Mesenchymal stem cell (in vitro differentiated cells and primary cell): ENCODE results near the gene CYFIP1.

ENCODE experiments used
- DNase-seq: peaks from one replicate; pipeline ENCODE4 v3.0.0-alpha.2; 2013
- H2AFZ ChIP-seq: one replicate; pipeline ENCODE4 v1.6.1; 2013; ENCODE audit warnings: low read depth, mild to moderate bottlenecking, control low read depth, inconsistent platforms, low read length, moderate library complexity
- H2AK5ac ChIP-seq: 2 replicates; pipeline ENCODE4 v1.6.1; 2013; ENCODE audit warnings: low read length, moderate library complexity, mild to moderate bottlenecking, inconsistent platforms; ENCODE audit not compliant: severe bottlenecking
- H2BK120ac ChIP-seq: one replicate; pipeline ENCODE4 v1.6.1; 2013; ENCODE audit warnings: low read depth, mild to moderate bottlenecking, inconsistent platforms, low read length, moderate library complexity
- H2BK12ac ChIP-seq, 2 experiments: one replicate each; pipeline ENCODE4 v1.6.1; 2013; ENCODE audit warnings: inconsistent platforms in 2 of 2, low read length in 2 of 2, mild to moderate bottlenecking in 2 of 2, moderate library complexity in 2 of 2, control low read depth in 1 of 2
- H2BK15ac ChIP-seq: one replicate; pipeline ENCODE4 v1.6.1; 2013; ENCODE audit warnings: mild to moderate bottlenecking, low read depth, inconsistent platforms; ENCODE audit not compliant: poor library complexity, severe bottlenecking
- H2BK5ac ChIP-seq: 2 replicates; pipeline ENCODE4 v1.6.1; 2013; ENCODE audit warnings: low read depth, mild to moderate bottlenecking, low read length, control low read depth, inconsistent platforms; ENCODE audit not compliant: poor library complexity, severe bottlenecking
- H3K14ac ChIP-seq, 2 experiments: one replicate each; pipeline ENCODE4 v1.6.1; 2013; ENCODE audit warnings: inconsistent platforms in 2 of 2, low read length in 2 of 2, control low read depth in 1 of 2, mild to moderate bottlenecking in 1 of 2, moderate library complexity in 1 of 2
- H3K18ac ChIP-seq, 2 experiments: one replicate each; pipeline ENCODE4 v1.6.1; 2013; ENCODE audit warnings: inconsistent platforms in 2 of 2, low read length in 2 of 2, control low read depth in 1 of 2, low read depth in 1 of 2, mild to moderate bottlenecking in 1 of 2
- H3K23ac ChIP-seq, 2 experiments: one replicate each; pipeline ENCODE4 v1.6.1; 2013; ENCODE audit warnings: inconsistent platforms in 2 of 2, low read length in 2 of 2, mild to moderate bottlenecking in 2 of 2, moderate library complexity in 2 of 2, control low read depth in 1 of 2
- H3K27ac ChIP-seq: 2 replicates; pipeline ENCODE4 v1.5.1; 2013; ENCODE audit warnings: mild to moderate bottlenecking, moderate library complexity, low read length, control low read depth, inconsistent platforms; ENCODE audit not compliant: poor library complexity, severe bottlenecking
- H3K27me3 ChIP-seq, 2 experiments: 2 replicates each; pipeline versions ENCODE4 v1.6.1 to v1.7.0; 2013; ENCODE audit warnings: low read length in 2 of 2, mild to moderate bottlenecking in 2 of 2, moderate library complexity in 2 of 2, control low read depth in 1 of 2, inconsistent platforms in 1 of 2; ENCODE audit not compliant: control insufficient read depth in 1 of 2, insufficient read depth in 1 of 2
- H3K36me3 ChIP-seq, 2 experiments: 2 replicates each; pipeline versions ENCODE4 v1.6.1 to v1.7.0; 2013; ENCODE audit warnings: low read length in 2 of 2, control low read depth in 1 of 2, inconsistent platforms in 1 of 2, low read depth in 1 of 2, mild to moderate bottlenecking in 1 of 2; ENCODE audit not compliant: insufficient read depth in 2 of 2, control insufficient read depth in 1 of 2
- H3K4ac ChIP-seq, 2 experiments: one replicate each; pipeline ENCODE4 v1.6.1; 2013; ENCODE audit warnings: inconsistent platforms in 2 of 2, low read length in 2 of 2, mild to moderate bottlenecking in 2 of 2, moderate library complexity in 2 of 2, control low read depth in 1 of 2, low read depth in 1 of 2
- H3K4me1 ChIP-seq: 2 replicates; pipeline ENCODE4 v1.6.1; 2013; ENCODE audit warnings: low read depth, low read length, control low read depth; ENCODE audit not compliant: control insufficient read depth, insufficient read depth
- H3K4me2 ChIP-seq: 2 replicates; pipeline ENCODE4 v1.6.1; 2013; ENCODE audit warnings: low read length, mild to moderate bottlenecking, inconsistent platforms; ENCODE audit not compliant: poor library complexity, severe bottlenecking
- H3K4me3 ChIP-seq, 2 experiments: 2 replicates each; pipeline versions ENCODE4 v1.5.1 to v1.7.0; 2013; ENCODE audit warnings: low read length in 2 of 2, mild to moderate bottlenecking in 2 of 2, control low read depth in 1 of 2, low read depth in 1 of 2; ENCODE audit not compliant: insufficient read depth in 1 of 2
- H3K79me1 ChIP-seq: replicated peaks from 2 replicates; pipeline ENCODE4 v1.6.1; 2013; ENCODE audit warnings: mild to moderate bottlenecking, control low read depth, low read length, inconsistent platforms; ENCODE audit not compliant: poor library complexity, severe bottlenecking
- H3K9ac ChIP-seq: 2 replicates; pipeline ENCODE4 v1.7.0; 2013; ENCODE audit warnings: mild to moderate bottlenecking, low read length, moderate library complexity
- H3K9me3 ChIP-seq: 2 replicates; pipeline ENCODE4 v1.7.0; 2013; ENCODE audit warnings: mild to moderate bottlenecking, low read length; ENCODE audit not compliant: control insufficient read depth
- H4K8ac ChIP-seq: one replicate; pipeline ENCODE4 v1.6.1; 2013; ENCODE audit warnings: inconsistent platforms, mild to moderate bottlenecking, low read length, moderate library complexity
- H4K91ac ChIP-seq: one replicate; pipeline ENCODE4 v1.6.1; 2013; ENCODE audit warnings: mild to moderate bottlenecking, low read length, inconsistent platforms
- WGBS: methylation state at CpG from one replicate; pipeline ENCODE4 v1.1.7; 2013; ENCODE audit warnings: mixed read lengths; 5-methylcytosine and 5-hydroxymethylcytosine counted together

CYFIP1 gene

DNA sequence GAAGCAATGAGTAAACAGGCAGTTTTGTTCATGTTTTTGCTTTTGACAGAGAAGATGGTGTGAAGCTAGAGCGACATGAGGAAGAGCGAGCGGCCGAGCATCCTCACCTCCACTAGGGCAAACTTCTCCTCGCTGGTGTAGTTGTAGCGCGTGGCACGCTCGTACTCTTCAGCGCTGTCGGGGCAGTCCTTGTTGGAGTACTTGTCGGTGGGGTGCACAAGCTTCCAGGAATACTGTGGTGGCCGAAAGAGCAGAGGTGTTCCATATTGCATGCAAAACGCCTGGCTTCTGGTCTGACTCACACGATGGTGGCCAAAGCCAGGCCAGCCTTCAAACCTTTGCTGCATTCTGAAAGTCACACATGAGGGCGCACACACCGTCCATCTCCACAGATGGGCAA, 54.3 kb downstream of the CYFIP1 start:
- Histone ChIP-seq H3K79me1 (peaks cover 6% of the 10 kb centered on the region), H2BK15ac (no peak overlapping the region), H3K4me2 (no peak overlapping the region), H3K9me3 (no peaks in the 10 kb centered on the region), H3K36me3 (peaks cover 27 to 63% of the 10 kb centered on the region in 2 experiments), H3K23ac (no peak overlapping the region), H3K14ac (no peak overlapping the region), H3K9ac (no peak overlapping the region), H3K27ac (no peak overlapping the region), H3K18ac (no peak overlapping the region), H3K4ac (no peak overlapping the region), H2BK5ac (no peak overlapping the region), H2AFZ (no peak overlapping the region), H3K4me3 (no peak overlapping the region), H4K91ac (peak overlapping the region; percentile 15), H2AK5ac (no peak overlapping the region), H3K27me3 (no peaks in the 10 kb centered on the region), H2BK120ac (no peak overlapping the region), H4K8ac (no peak overlapping the region), H2BK12ac (peak overlapping the region in 1 of 2 experiments; percentile 44), H3K4me1 (peaks cover 2% of the 10 kb centered on the region)
- DNase-seq: no peak
- WGBS: over 99% methylated on average over 17 of the region's 17 CpGs

DNA sequence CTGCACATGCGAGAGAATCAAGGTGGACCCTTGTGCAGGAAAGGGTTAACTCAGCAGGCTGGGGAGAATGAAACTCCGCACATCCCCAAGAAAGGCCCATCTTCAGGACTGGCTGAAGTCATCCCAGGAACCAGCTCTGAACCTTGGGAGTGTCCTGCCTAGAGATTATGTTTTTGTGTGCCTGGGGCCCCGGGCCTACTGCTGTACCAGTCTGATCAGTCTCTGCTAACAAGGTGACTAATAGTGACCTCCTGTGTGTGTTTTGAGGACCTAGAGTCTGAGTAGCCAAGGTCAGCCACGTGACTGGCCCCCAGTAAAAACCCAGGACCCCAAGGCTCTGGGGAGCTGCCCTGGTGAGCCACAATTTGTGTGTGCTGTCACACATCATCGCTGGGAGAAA, 58.2 kb downstream of the CYFIP1 start:
- Histone ChIP-seq H2BK15ac (no peak overlapping the region), H3K4me2 (no peak overlapping the region), H2BK120ac (no peak overlapping the region), H4K8ac (no peak overlapping the region), H3K4me3 (no peak overlapping the region), H3K27ac (no peak overlapping the region), H2BK12ac (no peak overlapping the region), H3K79me1 (peaks cover 9% of the 10 kb centered on the region), H4K91ac (no peak overlapping the region), H3K18ac (no peak overlapping the region), H3K23ac (no peak overlapping the region), H2AFZ (no peak overlapping the region), H3K9me3 (no peaks in the 10 kb centered on the region), H3K36me3 (peaks cover 37 to 69% of the 10 kb centered on the region in 2 experiments), H2AK5ac (no peak overlapping the region), H3K4ac (no peak overlapping the region), H3K27me3 (no peaks in the 10 kb centered on the region), H3K4me1 (peaks cover 5% of the 10 kb centered on the region), H3K9ac (no peak overlapping the region), H3K14ac (no peak overlapping the region), H2BK5ac (no peak overlapping the region)
- no peak for DNase-seq
- 89% methylated on average over 5 of the region's 5 CpGs for WGBS

GRCh38 chr15:22919171-22919570, 61.0 kb downstream of the CYFIP1 start:
- no peak overlapping the region for H3K14ac ChIP-seq
- no peak overlapping the region for H3K9ac ChIP-seq
- no peak for DNase-seq
- 59% methylated on average over 3 of the region's 3 CpGs for WGBS
- no peak overlapping the region for H3K4me2 ChIP-seq
- no peak overlapping the region for H2BK5ac ChIP-seq
- H2AK5ac ChIP-seq: no peak overlapping the region
- no peak overlapping the region for H2AFZ ChIP-seq
- no peak overlapping the region for H4K8ac ChIP-seq
- no peak overlapping the region for H3K4ac ChIP-seq
- H2BK120ac ChIP-seq: no peak overlapping the region
- H3K36me3 ChIP-seq: peaks cover 46 to 69% of the 10 kb centered on the region in 2 experiments
- no peak overlapping the region for H3K27ac ChIP-seq
- no peak overlapping the region for H2BK15ac ChIP-seq
- H3K4me1 ChIP-seq: peaks cover 3% of the 10 kb centered on the region
- no peaks in the 10 kb centered on the region for H3K9me3 ChIP-seq
- H3K4me3 ChIP-seq: no peak overlapping the region
- H2BK12ac ChIP-seq: no peak overlapping the region
- no peak overlapping the region for H3K23ac ChIP-seq
- H4K91ac ChIP-seq: no peak overlapping the region
- no peak overlapping the region for H3K18ac ChIP-seq
- H3K27me3 ChIP-seq: no peaks in the 10 kb centered on the region
- H3K79me1 ChIP-seq: peaks cover 24% of the 10 kb centered on the region

DNA sequence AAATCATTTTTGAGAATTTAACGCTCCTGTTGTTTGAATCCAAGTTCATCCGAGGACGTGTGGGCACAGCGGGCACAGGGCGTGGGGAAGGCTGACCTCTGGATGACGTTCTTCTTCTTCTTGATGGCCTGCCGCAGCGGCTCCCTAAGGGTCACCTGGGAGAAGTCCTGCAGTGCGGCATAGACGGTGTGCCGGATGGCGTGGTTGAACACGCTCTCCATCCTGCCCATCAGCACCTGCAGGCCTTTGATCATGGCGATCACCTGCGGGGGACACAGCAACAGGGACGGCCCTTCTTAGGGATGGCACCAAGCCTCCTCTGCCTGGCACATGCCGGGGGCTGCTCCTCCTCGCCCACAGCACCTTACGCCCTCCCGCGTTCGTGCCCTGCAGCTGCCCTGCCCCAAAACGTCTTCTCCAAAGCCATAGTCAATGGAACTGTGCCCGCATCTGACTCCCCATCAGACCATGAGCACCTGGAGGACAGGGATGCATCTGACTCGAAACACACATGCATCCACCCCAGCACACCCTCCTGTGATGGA, 61.5 kb downstream of the CYFIP1 start:
- no peak overlapping the region for H3K14ac ChIP-seq
- H2BK5ac ChIP-seq: no peak overlapping the region
- H3K4me2 ChIP-seq: no peak overlapping the region
- no peak overlapping the region for H3K4me3 ChIP-seq
- H3K9ac ChIP-seq: no peak overlapping the region
- H2BK12ac ChIP-seq: no peak overlapping the region
- H3K27me3 ChIP-seq: no peaks in the 10 kb centered on the region
- no peak for DNase-seq
- no peak overlapping the region for H2BK15ac ChIP-seq
- no peak overlapping the region for H4K91ac ChIP-seq
- no peak overlapping the region for H2AK5ac ChIP-seq
- H3K23ac ChIP-seq: no peak overlapping the region
- H2BK120ac ChIP-seq: no peak overlapping the region
- H3K4ac ChIP-seq: no peak overlapping the region
- 98% methylated on average over 22 of the region's 25 CpGs for WGBS
- H3K4me1 ChIP-seq: peaks cover 3% of the 10 kb centered on the region
- H4K8ac ChIP-seq: no peak overlapping the region
- no peaks in the 10 kb centered on the region for H3K9me3 ChIP-seq
- H3K27ac ChIP-seq: no peak overlapping the region
- H2AFZ ChIP-seq: no peak overlapping the region
- peaks cover 28% of the 10 kb centered on the region for H3K79me1 ChIP-seq
- H3K18ac ChIP-seq: no peak overlapping the region
- peaks cover 51 to 70% of the 10 kb centered on the region in 2 experiments for H3K36me3 ChIP-seq
